HG02885 (cell line): ENCODE measurements around the gene MPRIP.

ENCODE experiments used
- ATAC-seq: cut with Tn5 transposase; IDR thresholded peaks from one replicate; pipeline ENCODE4 v1.9.1; 2021; ENCODE audit warnings: mild to moderate bottlenecking; ENCODE audit not compliant: unreplicated experiment, poor library complexity

MPRIP gene

DNA sequence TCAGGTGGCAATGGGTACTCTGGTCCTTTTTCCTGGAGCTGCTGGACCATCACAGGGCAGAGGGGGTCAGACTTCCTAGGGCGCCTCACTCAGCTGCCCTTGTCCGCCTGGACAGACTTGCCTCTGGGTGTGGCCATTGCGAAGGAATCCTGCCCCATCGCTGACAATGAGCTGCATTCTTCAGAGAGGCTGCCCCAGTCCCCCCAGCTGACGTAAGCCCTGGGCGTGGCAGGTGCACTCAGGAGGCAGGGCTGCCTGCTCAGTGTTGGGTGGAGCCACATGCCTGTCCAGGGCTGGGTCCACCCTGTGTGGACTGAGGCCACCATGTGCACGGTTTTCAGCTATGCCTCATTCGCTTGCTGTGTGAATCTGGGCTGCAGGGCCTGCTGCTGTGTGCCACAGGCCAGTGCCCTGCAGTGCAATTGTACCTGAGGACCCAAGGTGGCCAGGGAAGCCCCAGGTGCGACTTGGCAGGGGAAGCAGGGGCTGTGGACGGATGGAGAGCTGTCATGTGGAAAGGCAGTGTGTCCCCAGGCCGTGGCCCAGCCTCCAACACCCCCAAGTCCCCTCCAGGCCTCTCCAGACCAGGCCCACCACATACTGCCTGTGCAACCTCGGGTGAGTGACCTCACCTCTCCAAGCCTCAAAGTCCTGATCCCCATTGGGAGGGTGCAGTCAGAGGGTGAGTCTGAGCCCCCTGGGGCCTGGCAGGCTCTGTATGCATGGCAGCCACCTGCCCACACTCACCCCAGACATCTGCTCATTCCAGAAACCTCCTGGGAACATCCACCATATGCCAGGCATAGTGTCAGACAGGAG is 14.0 kb upstream of the MPRIP start:
- no peak for ATAC-seq

DNA sequence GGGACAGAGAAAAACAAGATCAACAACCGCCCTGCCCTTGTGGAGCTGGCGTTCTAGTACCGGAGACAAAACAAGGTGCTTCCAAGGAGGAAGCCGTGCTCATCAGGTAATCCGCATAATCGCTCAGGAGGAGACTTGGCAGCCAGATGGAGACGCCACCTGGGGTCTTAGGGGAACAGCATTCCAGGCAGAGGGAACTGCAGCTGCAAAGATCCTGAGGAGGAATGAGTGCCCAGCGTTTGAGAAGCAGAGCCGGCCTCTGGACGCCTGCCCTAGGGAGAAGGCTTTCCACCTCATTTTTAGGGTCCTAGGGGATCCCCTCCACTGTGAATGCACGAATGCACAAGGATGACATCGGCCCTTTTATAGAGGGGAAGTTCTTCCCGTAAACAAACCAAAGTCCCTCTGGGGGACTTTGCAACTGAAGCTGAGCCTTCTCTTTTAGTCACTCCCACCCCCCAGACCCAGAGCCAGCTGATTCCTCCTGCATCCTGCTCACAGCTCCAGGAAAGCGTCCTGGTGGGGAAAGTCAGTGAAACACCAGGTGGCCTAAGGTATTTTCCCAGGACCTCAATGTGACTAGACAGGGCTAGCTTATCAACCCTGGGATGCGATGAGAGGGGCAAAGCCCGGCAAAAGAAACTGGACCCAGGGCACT is 13.2 kb upstream of the MPRIP start:
- ATAC-seq, result no peak

DNA sequence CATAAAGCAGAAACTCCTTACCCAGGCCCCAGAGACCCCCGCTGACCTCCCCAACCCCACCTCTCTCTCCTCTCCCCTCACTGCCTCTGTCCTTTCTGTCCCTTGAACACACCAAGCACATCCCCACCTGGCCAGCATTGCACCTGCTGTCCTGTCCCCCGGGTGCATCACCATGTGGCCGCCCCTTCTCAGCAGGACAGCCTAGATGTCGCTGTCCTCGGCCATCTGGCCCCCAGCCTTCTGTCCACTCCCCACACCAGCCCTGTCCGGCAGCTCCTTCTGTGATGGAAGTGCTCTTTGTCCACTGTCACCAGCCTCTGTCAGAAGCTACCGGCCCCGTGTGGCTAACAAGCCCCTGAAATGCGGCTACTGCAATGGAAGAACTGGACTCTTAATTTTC is 12.3 kb upstream of the MPRIP start:
- ATAC-seq, result no peak

DNA sequence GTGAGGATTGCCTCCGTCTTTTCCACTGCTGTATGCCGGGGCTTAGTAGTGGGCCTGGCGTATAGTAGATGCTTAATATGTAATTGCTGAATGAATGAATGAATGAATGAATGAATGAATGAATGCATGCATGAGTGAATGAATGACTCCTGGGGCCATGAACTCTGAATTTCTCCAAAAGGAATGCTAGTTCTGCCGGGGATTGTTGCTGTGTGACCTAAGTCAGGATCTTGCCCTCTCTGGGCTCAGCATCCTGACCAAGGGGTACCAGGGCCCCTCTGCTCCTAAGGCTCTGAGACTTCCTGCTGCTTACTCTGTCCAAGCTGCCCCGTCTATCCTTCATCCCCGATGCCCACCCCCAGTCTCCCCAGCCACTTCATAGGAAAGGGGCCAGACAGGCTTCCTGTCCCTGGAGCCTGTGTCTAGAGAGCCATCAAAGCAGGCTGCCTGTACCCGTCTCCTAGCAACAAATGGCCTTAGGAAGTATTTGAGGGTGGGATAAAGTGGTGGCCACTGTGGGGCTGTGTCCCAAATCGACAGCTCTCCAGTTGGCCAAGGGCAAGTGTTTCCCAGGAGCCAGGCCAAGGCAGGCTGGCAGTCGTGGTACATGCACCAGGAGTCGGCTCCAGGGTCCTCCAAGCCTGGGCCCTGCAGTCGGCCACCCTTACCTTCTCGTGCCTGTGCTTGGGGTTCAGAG is 11.6 kb upstream of the MPRIP start:
- no peak for ATAC-seq

DNA sequence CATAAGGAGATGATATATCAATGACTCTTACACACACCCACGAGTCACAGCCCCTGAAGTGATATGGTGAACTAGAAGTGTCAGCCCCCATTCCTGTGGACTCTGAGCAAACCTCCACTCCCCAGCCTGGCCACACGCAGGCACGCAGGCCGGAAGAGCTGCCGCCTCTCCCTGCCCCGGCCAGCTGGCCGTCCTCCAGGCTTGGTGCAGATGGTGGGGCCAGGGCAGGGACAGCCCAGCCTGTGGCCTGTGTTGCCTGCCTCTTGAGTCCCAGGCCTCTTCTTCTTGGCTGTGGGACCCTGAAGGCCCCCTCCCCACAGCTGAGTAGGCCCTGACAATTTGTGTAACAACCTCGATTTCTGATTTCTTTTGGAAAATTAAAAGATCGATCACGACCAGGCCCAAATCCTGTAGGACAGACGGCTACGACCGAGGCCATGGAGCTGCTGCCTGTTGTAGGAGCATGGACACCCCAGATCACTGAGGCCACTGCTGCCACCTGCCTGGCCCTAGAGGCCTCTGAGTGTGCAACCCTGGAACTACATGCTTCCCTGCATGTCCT is 10.0 kb upstream of the MPRIP start:
- no peak for ATAC-seq

DNA sequence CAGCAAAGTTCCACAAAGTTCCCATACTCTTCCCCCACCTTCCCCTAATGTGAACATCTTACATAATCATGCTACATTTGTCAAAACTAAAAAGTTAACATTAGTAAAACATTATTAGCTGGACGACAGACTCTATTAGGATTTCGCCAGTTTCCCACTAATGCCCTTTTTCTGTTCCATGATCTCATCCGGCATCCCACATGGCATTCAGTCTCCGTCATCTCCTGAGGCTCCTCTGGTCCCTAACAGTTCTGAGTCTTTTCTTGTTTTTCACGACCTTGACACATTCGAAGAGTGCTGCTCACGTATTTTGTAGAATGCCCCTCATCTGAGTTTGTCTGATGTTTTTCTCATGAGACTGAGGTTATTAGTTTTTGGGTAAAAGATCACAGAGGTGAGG is 8.8 kb upstream of the MPRIP start:
- ATAC-seq, result no peak

DNA sequence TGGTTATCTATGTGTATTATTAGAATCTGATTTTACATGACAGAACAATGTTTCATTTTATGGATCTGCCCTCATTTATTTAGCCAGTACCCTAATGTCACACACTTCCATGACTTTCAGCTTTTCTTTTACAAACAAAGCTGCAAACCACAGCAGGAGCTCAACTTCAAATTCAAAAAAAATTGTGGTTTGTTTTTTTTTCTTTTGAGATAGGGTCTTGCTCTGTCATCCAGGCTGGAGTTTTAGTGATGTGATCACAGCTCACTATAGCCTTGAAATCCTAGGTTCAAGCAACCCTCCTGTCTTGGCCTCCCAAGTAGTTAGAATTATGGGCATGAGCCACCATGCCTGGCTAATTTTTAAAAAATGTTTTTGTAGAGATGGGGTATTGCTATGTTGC is 8.2 kb upstream of the MPRIP start:
- ATAC-seq, result no peak

DNA sequence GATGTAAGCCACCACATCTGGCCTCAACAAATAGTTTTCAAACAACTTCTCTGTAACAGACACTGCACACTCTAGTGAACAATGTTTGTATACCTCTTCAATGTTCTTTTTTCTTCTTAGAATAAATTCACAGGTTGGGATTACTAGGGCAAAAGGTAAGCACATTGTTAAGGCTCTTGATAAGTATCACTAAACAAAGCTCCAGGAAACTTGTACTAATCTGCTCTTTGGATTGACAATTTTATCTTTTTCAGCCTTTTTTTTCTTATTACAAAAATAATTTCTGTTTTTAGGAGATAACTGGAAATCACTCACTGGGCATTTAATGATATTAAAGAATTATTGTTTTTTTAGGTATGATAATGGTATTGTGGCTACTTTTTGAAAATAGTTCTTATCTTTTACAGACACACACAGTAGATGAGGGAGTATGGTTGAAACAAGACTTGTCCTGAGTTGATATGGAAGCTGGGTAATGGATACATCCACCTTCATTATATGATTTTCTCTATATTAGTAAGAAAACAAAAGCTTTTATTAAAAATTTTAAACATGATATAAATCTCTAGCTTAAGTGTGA is 7.7 kb upstream of the MPRIP start:
- no peak for ATAC-seq

DNA sequence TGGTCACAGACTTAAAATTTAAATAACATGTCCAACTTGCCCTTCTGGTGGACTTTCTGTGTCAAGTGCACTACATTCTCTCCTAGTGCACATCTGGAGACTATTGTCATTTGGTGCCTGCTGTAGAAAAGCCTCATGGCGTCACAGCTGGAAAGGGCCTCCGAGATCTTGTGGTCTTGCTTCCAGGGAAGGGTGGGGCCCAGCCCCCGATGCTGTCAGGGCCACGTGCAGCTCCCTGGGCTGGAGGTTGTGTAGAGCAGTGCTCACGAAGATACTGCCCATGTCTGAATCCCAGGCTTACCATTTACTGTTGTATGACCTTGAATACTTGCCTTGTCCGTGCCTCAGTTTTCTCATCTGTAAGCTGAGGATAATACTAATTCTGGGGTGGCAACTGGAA is 6.8 kb upstream of the MPRIP start:
- ATAC-seq, result no peak

DNA sequence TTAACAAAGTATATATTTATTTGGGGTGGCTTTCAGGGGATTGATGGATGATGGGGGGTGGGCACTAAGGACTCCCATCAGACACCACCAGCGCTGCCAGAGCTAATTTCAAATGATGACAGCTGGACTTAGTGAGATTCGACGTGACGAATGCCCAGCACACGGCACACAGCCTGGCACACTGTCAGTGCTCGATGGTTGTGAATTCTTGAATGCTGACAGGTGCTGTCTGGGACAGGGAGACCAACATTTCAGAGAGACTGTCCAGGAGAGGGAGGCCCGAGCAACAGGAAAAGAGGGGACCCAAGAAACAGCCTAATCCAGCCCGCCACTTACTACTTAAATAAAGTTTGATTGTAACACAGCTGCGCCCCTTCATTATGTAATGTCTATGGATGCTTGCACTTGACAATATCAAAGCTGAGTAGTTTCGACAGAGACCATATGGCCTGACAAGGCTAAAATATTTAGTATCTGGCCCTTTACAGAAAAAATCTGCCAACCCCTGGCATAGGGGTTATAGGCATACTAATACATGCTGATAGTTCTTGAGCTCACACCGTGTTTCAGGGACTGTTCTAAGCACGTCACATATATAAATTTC is 6.2 kb upstream of the MPRIP start:
- no peak for ATAC-seq

DNA sequence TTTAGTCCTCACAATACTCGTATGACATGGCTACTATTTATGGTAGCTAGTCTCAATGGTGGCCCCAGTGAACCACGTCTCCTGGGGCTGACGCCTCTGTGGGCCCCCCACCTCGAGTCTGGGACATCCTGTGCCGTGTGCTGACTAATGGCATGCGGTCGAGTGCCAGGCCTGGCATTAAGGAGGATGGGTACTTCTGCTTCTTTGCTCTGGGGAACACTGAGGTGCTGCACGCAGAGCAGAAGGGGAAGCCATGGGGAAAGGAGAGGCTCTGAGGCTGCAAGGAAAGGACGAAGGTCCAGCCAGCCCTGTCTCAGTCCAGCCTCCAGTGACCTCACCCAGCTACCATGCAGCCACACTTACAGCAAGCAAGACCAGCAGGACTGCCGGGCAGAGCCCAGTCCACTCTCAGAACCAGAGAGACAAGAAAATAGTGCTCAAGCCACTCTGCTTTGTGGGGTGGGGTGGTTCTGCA is 5.7 kb upstream of the MPRIP start:
- no peak for ATAC-seq

DNA sequence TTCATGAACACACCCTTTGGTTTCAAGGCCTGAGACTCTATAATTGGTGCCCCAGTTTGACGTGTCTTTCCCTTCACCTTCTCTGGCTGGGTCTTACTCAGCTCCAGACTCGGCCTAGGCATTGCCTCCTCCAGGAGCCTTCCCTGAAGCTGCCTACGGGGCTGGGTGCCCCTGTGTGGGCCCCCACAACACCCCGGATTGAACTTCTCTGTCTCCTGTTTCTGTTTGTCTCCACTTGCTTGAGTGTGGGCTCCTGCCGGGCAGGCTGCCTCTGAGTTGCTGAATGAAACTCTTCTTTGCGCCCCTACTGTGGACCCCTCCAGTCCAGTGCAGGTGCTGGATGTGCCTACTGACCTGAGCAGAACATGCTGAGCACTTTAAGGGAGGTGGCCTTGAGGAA is 2.3 kb upstream of the MPRIP start:
- ATAC-seq, result no peak

DNA sequence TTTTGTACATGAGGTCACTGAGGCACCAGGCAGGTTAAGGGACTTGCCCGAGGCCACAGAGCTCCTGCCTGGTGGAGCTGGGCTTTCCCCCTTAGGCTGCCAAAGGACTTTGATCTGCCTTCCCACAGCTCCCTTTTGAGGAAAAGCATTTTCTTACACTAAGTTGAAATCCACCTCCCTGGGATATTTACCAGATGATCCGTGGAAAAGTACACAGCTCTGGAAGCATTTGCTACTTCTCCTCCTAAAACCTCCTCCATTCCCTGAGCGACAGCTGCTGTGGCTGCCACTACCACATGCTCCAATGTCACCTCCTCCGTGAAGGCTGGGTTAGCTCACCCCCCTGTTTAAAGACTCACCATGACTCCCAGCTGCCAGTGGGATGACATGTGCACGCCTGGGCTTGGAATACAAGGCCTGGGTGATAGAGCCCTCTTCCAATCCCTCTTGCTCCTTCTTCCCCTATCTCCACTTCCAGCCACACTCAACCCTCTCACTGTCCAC is 1.2 kb upstream of the MPRIP start:
- no peak for ATAC-seq

DNA sequence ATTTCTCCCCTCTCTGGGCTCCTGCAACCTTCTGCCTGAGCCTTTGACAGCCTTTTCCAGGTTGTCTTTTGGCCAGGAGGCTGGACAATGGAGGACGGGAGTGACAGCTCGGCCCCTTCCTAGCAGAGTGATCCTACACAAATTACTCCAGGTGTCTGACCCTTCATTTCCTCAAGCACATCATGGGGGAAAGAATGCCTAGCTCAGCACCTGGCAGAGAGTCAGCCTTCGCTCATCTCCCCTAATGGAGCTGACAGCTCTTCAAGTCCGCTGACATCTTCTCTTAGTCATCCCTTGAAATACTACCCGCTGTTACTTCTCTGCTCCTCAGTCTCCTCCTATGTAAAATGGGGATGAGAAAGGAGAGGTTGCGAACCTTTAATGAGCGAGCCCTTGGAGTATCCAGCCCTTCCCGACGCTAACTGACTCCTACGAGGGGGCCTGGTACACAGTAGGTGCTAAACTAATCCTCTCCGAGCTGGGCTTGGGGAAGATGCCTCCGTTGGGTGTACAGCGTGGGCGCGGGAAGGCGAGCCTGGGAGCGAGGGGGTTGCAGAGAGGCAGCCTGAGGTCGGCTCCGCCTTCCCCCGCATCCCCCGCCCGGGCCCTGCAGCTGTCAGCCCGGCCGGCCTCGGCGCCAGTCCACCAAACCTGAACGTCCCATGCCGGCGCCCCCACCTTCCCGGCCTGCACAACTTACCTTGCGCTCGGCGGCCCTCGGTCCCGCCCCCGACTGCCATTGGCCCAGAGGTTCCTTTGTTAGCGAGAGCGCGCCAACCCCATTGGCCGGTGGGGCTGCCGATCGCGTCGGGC is 480 bp upstream of the MPRIP start:
- ATAC-seq, result peak; percentile 94

DNA sequence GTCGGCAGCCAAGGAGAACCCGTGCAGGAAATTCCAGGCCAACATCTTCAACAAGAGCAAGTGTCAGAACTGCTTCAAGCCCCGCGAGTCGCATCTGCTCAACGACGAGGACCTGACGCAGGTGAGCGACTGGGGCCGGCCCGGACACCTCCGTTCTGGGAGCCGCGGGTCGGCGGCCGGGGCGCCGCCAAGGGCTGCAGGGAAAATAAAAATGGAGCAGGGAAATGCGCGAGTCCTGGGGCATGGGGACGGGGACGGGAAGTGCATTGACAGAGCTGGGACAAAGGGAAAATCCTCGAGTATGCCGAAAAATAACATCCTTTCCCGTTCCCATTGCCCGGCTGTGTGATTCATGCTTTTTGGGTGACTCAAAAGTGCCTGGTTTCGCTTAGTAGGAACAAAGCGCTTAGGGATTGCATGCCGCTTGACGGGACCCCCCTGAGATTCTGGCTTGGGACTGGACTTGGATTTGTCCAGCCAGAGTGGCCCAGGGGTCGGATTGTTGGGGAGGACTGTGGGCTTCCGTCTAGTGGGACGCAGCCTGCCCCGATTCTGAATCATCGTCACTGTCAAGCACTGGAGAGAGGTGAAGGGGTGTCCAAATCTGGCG is 699 bp downstream of the MPRIP start:
- no peak for ATAC-seq

DNA sequence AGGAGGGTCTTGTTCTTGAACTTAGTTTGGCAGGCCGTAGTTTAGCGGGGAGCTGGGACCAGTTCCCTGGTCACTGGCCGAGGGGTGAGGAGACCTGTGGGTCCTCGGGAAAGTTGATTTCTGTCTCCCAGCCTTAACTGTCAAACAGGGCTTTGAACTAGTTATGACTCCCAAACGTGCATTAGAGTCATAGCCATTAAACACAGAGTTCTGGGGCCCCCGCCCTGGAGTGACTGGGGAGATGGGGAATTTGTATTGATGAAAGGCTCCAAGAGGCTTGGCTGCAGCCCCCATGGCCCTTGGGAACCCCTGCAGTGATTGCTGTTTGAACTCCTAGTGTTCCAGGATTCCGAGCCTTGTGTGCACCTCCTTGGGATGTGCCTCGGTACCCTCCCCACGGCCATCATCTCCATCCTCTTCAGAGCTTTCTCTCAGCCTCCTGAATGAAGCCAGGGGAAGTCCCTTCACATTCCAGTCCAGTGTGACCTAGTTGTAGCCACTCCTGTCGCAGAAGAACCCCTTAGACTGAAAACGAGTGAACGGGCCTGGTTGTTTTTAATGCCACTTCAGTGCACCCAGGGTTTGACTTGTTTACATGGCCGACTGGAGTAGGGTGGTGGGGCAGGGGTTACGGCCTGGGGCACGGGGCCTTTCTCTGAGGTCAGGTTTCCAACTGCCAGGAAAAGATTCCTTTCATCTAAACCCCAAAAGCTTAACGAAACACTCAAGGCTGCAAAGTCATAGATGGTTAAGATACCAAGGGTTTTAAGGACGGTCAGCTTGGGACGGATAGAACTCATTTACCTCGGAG is 1.4 kb downstream of the MPRIP start:
- ATAC-seq, result no peak

DNA sequence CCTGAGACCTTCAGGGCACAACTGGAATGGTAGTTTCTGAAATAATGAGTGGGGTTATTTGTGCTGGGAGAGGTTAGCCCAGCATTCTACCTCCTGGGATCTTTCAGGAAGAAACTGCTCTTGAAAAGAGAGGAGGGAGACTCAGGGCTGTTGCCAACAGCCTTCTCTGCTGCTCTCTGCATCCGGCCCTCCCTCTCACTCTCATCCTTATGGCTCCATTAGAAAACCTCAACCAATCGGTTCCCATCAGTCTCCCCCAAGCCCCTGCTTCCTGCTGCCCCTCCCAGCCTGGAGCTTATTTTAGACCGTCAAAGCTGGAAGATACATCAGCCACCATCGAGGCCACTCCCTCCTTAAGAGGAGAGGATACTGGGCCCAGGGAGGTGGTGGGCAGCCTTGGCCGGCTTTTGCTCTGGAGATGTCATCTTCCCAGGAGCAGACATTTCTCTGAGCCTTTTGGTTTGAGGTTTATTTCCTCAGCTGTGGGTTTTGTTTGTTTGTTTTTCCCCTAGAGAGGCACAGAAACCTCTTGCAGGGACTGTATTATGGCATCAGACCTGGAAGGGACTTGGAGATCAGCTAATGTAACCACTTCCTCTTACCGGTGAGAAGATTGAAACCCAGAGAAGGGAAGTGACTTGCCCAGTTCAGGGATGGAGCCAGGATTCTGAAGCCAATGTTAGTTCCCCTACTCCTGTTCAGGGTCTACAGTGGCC is 2.7 kb downstream of the MPRIP start:
- no peak for ATAC-seq
